ENCODE measurements around the gene PEX16.

- no peak for TF ChIP-seq CTCF (IDR thresholded peaks at IDR 0.05; ENCODE audit: poor library complexity, severe bottlenecking)
- TF ChIP-seq EZH2 (IDR thresholded peaks at IDR 0.05; ENCODE audit: borderline replicate concordance, insufficient read depth, low read length, poor library complexity, severe bottlenecking) = no peak
- TF ChIP-seq REST (IDR thresholded peaks at IDR 0.05; ENCODE audit: borderline replicate concordance) = no peak
- TF ChIP-seq MXI1 (conservative IDR thresholded peaks at IDR 0.05; ENCODE audit: poor library complexity, severe bottlenecking) = no peak
- no peak for TF ChIP-seq TAF1 (IDR thresholded peaks at IDR 0.05; ENCODE audit: low read depth)
- no peak for TF ChIP-seq POLR2AphosphoS5 (IDR thresholded peaks at IDR 0.05)
- TF ChIP-seq EP300 (conservative IDR thresholded peaks at IDR 0.05; ENCODE audit: poor library complexity, severe bottlenecking) = no peak
Observed at GRCh38 chr11:45935349-45936064, 17.8 kb upstream of the PEX16 start.
